HG02852 (cell line): ENCODE measurements around the gene RSPO4.
"Not testable (repeated sequence)": the region's sequence is repeated elsewhere in the genome, so short reads cannot be mapped to it uniquely, and the experiment has no call there.

Experiments used
- ATAC-seq: cut with Tn5 transposase; IDR thresholded peaks from one replicate; pipeline ENCODE4 v1.9.1; 2021; ENCODE audit warnings: mild to moderate bottlenecking, moderate library complexity; ENCODE audit not compliant: unreplicated experiment

Gene RSPO4

GRCh38 chr20:1001911-1002681, at the start of gene RSPO4:
RSPO4 (minus strand) TSS chr20:1002311; CDS start chr20:1002164, 147 bp downstream.
- ATAC-seq, result no peak

DNA sequence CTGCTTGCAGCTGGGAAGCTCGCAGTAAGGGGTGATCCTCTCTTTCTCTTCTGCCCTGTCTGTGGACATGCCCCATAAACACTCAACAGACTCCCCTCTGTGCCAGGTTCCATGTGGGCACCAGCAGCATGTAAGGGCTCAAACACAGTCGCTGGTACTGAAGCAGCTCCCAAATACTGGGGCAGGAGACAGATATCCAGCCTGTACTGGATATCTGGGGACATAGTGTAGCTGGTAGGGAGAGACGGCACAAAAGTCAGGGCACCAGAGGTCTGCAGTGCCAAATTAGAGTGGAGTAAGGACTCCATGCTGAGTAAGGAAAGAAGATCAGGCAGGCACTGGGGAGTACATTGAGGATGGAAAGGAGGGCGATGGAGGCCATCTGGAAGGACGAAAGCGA, 48.3 kb upstream of the RSPO4 start:
- no peak for ATAC-seq

DNA sequence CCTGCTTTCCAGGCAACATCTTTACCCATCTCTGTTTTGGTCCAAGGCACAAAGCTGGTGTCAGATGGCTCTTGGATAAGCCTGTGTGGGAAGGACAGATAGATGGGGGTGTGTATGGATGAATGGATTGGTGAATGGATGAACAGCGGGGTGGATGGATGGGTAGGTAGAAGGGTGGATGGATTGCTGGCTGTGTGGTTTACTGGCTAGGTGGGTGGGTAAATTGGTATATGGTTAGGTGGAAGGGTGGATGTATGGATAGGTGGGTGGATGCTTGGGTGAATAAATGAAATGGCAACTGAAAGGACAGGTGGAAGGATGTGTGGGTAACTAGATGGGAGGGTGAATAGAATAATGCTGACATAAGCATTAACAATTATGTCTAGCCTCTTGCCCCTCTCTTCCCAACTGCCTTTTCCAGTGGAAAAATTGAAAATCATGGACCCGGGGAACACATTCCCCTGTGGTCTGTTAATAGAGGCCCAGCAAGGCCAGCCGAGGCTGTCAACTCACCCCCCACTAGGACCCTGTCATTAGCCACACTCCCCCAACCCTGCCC, 43.8 kb upstream of the RSPO4 start:
- ATAC-seq, result no peak

- no peak for ATAC-seq
Measured at GRCh38 chr20:1041845-1042390, 39.8 kb upstream of the RSPO4 start.

DNA sequence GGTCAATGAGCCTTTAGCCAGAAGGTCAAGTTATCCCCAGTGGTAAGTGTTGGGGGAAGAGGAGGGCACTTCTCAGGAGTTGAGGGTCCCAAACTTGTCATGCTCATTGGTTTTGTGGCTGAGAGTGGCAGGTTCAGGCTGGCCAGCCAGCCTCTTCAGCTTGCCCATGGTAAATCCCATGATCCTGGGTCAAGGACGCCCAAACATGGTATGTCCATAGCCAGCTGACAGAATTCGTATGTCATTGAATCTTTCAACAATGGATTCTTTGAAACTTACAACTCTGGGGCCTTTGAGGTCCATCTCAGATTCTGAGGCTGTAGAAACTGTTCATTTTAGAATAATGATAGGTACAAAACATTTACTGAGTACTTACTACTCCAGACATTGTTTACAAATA, 36.1 kb upstream of the RSPO4 start:
- no peak for ATAC-seq

- no peak for ATAC-seq
Measured at GRCh38 chr20:1037039-1037438, 34.9 kb upstream of the RSPO4 start.

DNA sequence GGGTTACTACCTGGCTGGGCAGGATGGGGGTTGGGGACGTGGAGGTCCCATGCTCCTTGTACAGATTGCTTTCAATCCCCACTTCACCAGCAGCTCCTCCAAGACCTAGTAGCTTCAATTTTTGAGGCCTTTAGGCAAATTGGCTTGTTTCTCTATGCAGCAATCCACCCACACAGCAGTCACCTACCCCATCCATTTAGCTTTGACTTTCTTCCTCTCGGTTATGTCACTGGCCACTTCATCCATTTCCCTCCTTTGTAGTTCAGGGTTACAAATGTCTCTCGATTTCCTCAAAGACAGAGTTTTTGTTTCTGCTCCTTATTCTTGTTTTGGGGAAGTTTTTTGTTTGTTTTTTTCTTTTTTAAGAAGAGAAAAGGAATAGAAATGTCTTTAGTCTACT, 33.4 kb upstream of the RSPO4 start:
- ATAC-seq, result no peak

DNA sequence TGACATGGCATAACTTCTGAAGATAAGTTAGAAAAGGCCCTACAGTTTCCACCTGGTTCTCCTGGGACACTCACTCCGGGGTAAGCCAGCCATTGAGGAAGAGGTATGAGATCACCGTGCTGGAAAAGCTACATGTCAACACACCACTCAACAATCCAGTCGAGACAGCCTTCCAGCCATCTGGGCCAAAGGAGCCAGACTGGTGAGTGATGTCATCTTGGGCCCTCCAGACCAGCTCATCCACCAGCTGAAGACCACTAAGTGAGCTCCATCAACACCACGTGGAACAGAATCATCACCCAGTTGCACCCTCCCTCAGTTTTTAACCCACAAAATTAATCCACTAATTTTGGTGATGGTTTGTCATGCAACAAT, 32.3 kb upstream of the RSPO4 start:
- ATAC-seq, result no peak

- no peak for ATAC-seq
Measured at GRCh38 chr20:1033751-1034414, 31.8 kb upstream of the RSPO4 start.

DNA sequence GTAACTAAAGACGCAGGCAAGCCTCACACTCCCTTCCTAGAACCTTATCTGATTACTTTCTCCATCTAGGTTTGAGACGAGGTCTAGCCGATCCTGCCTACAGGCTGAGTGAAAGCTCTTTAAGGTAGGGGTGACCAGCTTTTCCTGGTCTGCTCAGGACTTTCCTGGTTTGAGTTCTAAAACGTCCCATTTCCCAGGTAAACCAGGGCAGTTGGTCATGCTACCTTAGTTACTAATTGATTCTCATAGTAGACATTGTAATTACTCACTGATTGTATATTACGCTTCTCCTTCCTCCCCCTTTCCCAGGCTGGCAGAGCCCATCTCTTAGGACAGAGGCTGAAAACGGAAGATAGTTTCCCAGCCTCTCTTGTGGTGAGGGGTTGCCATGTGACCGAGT, 27.9 kb upstream of the RSPO4 start:
- ATAC-seq, result no peak

DNA sequence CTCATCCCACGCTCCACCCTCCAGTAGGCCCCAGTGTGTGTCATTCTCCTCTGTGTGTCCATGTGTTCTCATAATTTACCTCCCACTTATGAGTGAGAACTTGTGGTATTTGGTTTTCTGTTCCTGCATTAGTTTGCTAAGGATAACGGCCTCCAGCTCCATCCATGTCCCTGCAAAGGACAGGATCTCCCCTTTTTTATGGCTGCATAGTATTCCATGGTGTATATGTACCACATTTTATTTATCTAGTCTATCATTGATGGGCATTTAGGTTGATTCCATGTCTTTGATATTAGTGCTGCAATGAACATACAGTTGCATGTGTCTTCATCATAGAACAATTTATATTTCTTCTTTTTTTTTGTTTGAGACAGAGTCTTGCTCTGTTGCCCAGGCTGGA, 24.1 kb upstream of the RSPO4 start:
- ATAC-seq, result not testable (repeated sequence)

- ATAC-seq, result no peak
Measured at GRCh38 chr20:1022871-1023270, 20.8 kb upstream of the RSPO4 start.

GRCh38 chr20:1020614-1021013, 18.5 kb upstream of the RSPO4 start:
- no peak for ATAC-seq

DNA sequence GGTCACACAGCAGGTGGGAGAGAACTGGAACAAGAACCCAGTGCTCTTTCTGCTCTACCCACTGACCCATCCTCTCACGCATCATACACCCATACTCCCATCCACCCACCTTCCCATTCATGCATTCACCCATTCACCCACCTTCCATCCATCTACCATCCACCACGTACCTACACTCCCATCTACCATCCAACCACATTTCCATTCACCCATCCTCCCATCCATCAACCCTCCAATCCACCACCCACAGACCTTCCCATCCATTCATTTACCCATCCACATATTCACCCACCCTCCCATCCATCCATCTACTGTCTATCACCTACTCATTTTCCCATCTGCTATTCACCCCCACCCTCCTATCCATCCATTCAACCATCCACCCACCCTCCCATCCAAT, 17.2 kb upstream of the RSPO4 start:
- ATAC-seq, result no peak

- ATAC-seq, result no peak
Measured at GRCh38 chr20:1017677-1018076, 15.6 kb upstream of the RSPO4 start.

DNA sequence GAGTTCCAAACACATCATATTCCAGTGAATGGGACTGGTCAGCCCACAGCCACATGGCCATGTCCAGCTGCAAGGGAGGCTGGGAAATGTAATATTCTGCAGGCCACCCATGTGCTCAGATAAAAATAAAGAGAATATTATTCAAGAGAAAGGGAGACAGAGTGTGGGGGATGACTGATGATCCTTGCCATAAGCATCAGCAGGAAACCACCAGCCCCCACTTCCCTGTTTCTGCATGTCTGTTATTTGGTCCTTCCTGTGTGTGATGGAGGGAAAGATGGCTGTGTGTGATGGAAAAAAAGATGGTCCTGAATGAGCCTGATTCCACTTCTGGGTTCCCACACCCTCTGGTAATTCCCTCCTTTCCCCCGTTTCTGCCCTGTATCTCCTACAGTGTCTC, 13.1 kb upstream of the RSPO4 start:
- ATAC-seq, result no peak

- no peak for ATAC-seq
Measured at GRCh38 chr20:1014471-1014870, 12.4 kb upstream of the RSPO4 start.

- no peak for ATAC-seq
Measured at GRCh38 chr20:1013566-1014340, 11.6 kb upstream of the RSPO4 start.

- no peak for ATAC-seq
Measured at GRCh38 chr20:1012359-1013168, 10.5 kb upstream of the RSPO4 start.

DNA sequence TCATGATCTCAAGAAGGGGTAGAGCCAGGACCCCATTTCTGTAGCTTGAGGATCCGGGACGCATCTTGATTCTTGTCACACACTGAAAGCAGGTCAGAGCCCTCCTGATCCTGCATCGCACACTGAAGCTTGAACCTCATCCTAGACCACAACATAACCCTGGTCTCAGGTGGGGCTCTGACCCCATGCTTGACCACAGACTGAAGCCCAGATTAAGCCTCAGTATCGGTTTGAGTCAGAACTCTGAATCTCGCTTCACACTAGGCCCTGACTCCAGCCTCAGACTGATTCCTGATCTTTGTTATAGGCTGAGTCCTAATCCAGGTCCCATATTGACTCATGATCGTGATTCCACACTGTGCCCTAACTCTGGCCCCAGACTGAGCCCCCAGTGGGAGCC, 8.5 kb upstream of the RSPO4 start:
- ATAC-seq, result peak; percentile 75
